Astrocyte (in vitro differentiated cells and primary cell): ENCODE results near the gene TBC1D3B.

Experiments
- CTCF ChIP-seq: IDR thresholded peaks from 2 replicates; pipeline ENCODE4 v1.5.1; 2011; ENCODE audit warnings: low read depth, mild to moderate bottlenecking, inconsistent platforms, low read length, moderate library complexity; ENCODE audit not compliant: insufficient read depth
- EZH2 ChIP-seq: IDR thresholded peaks from 2 replicates; pipeline ENCODE4 v1.6.1; 2012; ENCODE audit warnings: mild to moderate bottlenecking, low read length, inconsistent platforms; ENCODE audit not compliant: insufficient read depth

GRCh38 chr17:36197387-36197703 lies 20.9 kb upstream of the TBC1D3B start:
- no peak for TF ChIP-seq CTCF
- TF ChIP-seq EZH2: no peak
